IPS-18c (cell line): ENCODE data around the gene MAP1LC3B2.
"Not testable (repeated sequence)": the region's sequence is repeated elsewhere in the genome, so short reads cannot be mapped to it uniquely, and the experiment has no call there.

Source experiments
- H3K4me3 ChIP-seq: 2 replicates; pipeline ENCODE4 v1.7.0; 2013; ENCODE audit warnings: low read depth, mild to moderate bottlenecking, low read length, moderate library complexity; ENCODE audit not compliant: insufficient read depth
- H3K9me3 ChIP-seq: one replicate; pipeline ENCODE4 v1.6.1; 2013; ENCODE audit warnings: mild to moderate bottlenecking, low read length, moderate library complexity; ENCODE audit not compliant: control insufficient read depth, insufficient read depth

Gene MAP1LC3B2

DNA sequence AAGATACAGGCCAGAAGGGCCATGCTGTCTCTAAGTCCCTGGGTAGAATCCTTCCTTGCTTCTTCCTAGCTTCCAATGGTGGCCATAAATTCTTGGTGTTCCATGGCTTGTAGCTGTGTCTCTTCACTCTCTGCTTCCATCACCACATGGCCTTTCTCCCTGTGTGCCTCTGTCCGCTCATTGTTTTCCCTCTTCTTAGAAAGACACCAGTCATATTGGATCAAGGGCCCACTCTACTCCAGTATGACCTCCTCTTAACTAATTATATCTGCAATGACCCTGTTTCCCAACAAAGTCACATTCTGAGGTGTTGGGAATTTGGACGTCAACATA is 7.6 kb upstream of the MAP1LC3B2 start:
- Histone ChIP-seq H3K9me3 (no peaks in the 10 kb centered on the region), H3K4me3 (no peak overlapping the region)

- H3K4me3 ChIP-seq, result no peak overlapping the region
- H3K9me3 ChIP-seq, result no peaks in the 10 kb centered on the region
Observed at GRCh38 chr12:116551952-116552772, 7.0 kb upstream of the MAP1LC3B2 start.

- Histone ChIP-seq H3K9me3 (no peaks in the 10 kb centered on the region), H3K4me3 (no peak overlapping the region)
Observed at GRCh38 chr12:116552773-116553373, 6.3 kb upstream of the MAP1LC3B2 start.

GRCh38 chr12:116556356-116556952 is 2.7 kb upstream of the MAP1LC3B2 start:
- Histone ChIP-seq H3K4me3 (no peak overlapping the region), H3K9me3 (no peaks in the 10 kb centered on the region)

- Histone ChIP-seq H3K9me3 (no peaks in the 10 kb centered on the region), H3K4me3 (no peak overlapping the region)
Observed at GRCh38 chr12:116556964-116557698, 2.0 kb upstream of the MAP1LC3B2 start.

GRCh38 chr12:116558280-116559161 is 660 bp upstream of the MAP1LC3B2 start:
- no peak overlapping the region for H3K4me3 ChIP-seq
- no peaks in the 10 kb centered on the region for H3K9me3 ChIP-seq

- no peak overlapping the region for H3K4me3 ChIP-seq
- no peaks in the 10 kb centered on the region for H3K9me3 ChIP-seq
Observed at GRCh38 chr12:116561181-116561821, 2.1 kb downstream of the MAP1LC3B2 start.

DNA sequence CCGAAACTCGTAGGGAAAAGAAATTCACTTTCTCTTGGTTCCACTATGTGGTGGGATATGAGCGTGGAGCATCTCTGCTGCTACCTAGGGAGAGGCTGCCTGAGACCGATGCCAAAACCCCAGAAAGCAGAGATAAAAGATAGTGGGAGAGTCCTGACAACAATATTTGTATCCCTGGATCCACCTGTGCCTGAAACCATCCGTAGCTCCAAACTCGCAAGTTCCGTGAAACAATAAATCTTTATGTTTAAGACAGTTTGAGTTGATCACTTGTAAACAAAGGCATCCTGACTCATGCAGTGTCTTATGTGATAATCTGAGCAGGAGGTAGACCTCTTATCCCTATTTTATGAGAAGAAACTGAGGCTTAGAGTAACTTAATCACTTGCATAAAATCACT is 2.9 kb downstream of the MAP1LC3B2 start:
- Histone ChIP-seq H3K9me3 (no peaks in the 10 kb centered on the region), H3K4me3 (no peak overlapping the region)

GRCh38 chr12:116563262-116563661 is 4.1 kb downstream of the MAP1LC3B2 start:
- Histone ChIP-seq H3K4me3 (no peak overlapping the region), H3K9me3 (no peaks in the 10 kb centered on the region)

DNA sequence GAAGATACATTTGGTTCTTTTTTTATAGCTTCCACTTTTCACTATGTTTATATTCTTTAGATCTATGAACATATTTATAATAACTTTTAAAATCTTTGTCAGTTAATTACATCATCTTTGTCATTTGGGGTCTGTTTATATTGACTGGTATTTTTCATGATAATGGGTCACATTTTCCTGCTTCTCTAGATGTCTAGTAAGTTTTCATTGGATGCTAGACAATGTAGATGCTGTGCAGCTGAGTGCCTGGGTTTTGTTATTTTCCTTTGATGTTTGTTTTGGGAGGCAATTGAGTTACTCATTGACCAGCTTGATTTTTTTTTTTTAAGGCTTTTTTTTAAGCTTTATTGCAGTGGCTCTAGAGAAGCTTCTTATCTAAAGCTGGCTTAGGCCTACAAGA is 4.9 kb downstream of the MAP1LC3B2 start:
- H3K4me3 ChIP-seq, result no peak overlapping the region
- no peaks in the 10 kb centered on the region for H3K9me3 ChIP-seq

- H3K9me3 ChIP-seq, H3K4me3 ChIP-seq: not testable (repeated sequence)
Observed at GRCh38 chr12:116565221-116565620, 6.0 kb downstream of the MAP1LC3B2 start.

DNA sequence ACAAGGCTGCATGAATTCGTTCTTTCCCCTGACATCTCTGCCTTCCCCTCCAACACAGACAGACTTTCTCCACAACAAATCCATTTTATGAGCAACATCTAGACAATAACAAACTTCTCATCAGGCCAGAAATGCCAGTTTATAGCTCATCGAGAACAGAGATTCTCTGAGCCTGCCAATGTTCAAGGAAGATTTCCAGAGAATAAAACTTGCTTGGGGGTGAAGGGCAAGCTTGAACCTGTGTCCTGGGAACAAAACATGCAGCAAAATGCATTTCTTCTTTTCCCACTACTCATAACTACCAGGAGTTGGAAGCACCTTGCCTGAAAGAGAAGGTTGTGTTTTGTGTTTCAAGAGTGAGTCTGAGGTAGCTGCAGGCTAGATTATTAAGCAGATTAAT is 6.8 kb downstream of the MAP1LC3B2 start:
- Histone ChIP-seq H3K9me3 (no peaks in the 10 kb centered on the region), H3K4me3 (no peak overlapping the region)

DNA sequence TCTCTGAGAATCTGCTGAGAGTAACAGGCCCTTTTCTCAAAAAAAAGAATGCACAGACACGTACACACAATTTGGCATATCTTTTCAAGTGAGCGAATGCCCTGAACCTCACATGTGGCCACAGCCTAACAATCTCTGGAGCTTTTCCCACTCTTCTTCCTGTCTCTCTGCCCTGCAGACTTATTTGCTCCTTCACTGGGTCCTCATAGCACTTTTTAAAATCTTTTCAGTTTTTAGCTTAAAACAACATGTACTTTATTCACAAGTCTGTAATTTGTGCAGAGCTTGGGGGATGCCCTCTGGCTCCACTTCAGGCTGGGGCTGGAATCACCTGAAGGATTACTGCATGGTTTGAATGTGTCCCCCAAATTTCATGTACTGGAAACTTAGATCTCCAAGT is 9.0 kb downstream of the MAP1LC3B2 start:
- H3K4me3 ChIP-seq, result no peak overlapping the region
- no peaks in the 10 kb centered on the region for H3K9me3 ChIP-seq

GRCh38 chr12:116571089-116571488 is 11.9 kb downstream of the MAP1LC3B2 start:
- Histone ChIP-seq H3K4me3 (no peak overlapping the region), H3K9me3 (no peaks in the 10 kb centered on the region)

GRCh38 chr12:116573776-116574175 is 14.6 kb downstream of the MAP1LC3B2 start:
- H3K4me3 ChIP-seq, result no peak overlapping the region
- H3K9me3 ChIP-seq, result no peaks in the 10 kb centered on the region

- not testable (repeated sequence) for H3K9me3 ChIP-seq, H3K4me3 ChIP-seq
Observed at GRCh38 chr12:116575754-116576153, 16.6 kb downstream of the MAP1LC3B2 start.

DNA sequence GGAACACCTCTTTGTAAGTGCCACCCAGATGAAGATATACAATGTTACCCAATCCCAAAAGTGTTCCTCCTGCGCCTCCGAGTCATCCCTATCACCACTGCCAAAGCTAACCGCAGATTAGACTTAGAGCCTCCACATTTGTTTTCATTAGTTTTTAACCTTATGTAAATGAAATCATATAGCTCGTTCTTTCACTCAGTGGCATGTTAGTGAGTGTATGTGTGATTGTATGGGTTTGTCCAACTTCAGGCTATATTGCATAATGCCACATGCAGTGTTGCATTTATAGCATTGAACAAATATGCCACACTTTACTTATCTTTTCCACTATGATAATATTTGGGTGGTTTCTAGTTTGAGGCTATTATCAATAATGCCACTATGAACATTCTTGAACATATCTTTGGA is 18.0 kb downstream of the MAP1LC3B2 start:
- H3K4me3 ChIP-seq, result no peak overlapping the region
- no peaks in the 10 kb centered on the region for H3K9me3 ChIP-seq
